NCI-H1694 treated with DMSO at 0.1 percent for 48 hours (cell line): ENCODE data around the gene SLC28A1.
"Not testable (repeated sequence)": the region's sequence is repeated elsewhere in the genome, so short reads cannot be mapped to it uniquely, and the experiment has no call there.

Experiments
- DNase-seq: peaks from one replicate; lab custom pipeline; 2025; lab: John Stamatoyannopoulos, UW

Gene SLC28A1

DNA sequence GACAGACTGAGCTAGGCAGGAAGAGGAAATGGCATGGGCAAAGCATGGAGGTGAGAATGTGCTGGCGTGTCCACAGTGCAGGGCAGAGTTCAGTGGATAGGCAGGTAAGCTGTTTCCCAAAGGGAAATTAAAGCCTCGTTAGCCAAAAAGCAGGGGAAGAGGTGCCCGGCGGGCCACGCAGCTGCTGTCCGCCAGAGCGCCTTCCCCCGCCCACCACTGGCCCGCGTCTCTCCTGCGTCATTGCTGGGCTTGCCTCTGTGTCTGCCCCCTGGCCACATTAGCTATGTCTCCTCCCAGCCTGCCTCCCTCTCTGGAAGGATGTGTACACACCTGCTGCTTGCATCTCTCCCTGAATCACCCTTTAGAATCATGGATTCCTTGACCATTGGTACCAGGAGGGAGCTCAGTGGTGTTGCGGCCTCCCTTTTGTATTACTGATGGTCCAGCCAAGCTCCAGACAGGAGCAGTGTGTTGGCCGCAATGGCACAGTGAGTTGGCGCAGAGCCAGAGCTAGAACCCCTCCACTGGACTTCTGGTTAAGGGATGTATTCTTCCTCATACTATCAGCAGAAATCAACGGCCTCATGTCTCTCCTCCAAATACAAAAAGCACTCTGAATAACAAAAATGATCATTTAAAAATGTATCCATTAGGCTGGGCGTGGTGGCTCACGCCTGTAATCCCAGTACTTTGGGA lies 26.6 kb downstream of the SLC28A1 start:
- no peak for DNase-seq

DNA sequence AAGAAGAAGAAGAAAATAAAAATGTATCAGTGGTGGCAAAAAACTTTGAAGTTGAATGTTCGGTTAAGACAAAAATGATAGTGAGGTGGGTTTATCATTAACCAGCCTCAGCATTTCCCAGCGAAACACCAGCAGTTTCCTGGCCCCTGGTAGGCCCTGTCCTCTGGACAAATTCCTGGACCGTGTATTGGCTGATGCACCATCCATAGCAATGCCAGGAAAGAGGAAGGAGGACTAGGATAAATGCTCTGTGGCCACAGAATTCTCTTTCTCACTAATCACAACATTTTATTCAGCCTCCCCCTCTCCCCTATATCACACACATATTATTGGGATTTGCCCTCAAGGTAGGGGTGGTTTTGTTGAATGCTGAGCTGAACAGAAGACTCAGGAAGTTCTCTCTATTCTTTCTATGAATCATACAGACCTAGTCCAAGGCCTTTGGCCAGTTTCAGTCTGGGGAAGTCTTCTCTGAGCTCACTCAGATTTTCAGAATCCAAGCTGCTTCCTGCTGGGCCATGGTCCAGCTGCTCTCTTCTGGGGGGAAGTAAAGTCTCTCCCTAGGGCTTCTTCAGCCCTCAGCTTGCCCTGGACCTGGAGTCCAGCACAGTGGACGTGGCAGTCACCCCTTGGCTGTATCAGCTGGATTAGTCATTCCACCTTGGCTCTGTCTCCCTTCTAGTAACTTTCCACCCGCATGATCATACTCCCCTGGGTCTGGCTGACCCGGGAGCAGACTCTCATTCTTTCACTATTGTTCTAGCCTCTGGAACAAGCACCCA lies 27.6 kb downstream of the SLC28A1 start:
- no peak for DNase-seq

DNA sequence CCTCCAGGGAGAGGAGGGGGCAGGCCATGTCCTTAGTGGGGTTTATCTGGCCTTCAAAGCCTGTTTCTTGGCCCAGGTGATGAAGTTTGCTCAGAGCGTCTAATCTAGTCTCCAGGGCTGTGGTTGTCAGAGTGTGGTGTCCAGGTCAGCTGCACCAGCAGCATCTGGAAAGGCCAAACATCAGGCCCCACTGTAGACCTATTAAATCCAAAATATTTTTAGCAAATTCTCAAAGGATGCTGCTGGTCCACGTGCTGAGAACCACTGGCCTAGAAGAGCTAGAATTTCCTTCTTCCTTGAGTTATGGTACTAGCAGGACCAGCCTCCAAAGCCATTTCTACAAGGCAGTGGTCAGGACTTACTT lies 28.9 kb downstream of the SLC28A1 start:
- no peak for DNase-seq

DNA sequence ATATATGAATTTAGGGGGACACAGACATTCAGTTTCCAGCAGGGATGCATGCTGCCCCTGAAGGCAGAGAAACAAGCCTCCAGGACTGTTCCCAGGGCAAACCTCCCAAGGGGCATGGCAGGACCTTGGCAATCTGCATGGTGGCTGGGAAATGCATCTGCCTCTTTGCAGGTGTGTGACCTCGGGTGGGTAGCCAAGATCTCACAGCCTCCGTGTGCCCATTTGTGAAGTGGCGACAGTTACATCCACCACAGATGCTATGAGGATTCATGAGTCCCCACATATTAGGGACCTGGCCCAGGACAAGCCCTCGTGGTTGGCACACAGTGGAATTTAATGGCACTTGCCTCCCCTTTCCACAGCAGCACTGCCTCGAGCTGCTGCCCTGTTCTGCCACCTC lies 29.9 kb downstream of the SLC28A1 start:
- no peak for DNase-seq

DNA sequence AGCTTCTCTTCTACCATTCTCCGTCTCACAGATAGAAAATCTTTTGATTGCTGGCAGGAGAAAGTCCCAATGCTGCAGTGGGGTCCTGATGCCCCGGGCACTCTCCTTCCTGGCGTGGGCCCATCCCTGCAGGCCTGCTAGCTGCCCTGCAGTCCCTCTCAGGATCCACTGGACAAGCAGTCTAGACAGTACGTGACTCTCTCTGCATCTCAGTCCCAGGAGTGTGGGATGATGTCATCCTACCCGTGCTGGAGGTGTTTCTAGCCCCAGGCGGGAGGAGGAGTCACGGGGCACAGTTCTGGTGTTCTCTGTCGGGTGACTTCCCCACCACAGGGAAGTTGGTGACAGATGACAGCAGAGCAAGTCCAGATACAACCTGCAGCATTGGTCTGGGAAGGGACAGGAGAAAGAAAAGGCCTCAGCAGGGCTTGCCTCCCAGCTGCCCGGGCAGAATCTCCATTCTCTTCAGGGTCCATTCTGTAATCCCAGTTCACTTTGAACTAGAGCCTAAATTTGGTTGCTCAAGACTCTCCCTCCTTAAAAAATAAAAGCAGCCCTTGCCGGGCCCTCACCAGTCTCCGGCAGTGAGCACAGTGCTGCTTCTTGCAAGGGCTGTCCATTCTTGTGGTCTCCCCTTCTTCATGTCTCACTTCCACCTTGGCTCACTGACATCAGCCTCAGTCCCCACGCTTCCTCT lies 30.6 kb downstream of the SLC28A1 start:
- DNase-seq, result no peak

DNA sequence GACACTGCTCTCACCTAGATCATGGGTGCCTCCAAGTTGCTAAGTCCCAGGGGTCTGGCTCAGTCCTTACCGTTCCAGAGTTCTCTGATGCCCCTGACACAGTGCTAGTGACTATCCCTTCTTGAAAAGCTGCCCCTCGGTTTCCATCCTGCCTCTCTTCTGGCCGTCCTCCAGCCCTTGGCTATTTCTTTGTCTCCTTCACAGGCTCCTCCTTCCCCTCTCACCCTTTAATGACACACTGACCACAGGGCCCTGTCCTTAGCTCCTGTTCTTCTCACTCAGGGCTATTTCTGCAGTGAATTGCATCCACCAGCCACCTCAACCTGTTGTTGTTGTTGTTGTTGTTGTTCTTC lies 31.1 kb downstream of the SLC28A1 start:
- no peak for DNase-seq

GRCh38 chr15:84917452-84917851 lies 33.0 kb downstream of the SLC28A1 start:
- DNase-seq, result no peak

DNA sequence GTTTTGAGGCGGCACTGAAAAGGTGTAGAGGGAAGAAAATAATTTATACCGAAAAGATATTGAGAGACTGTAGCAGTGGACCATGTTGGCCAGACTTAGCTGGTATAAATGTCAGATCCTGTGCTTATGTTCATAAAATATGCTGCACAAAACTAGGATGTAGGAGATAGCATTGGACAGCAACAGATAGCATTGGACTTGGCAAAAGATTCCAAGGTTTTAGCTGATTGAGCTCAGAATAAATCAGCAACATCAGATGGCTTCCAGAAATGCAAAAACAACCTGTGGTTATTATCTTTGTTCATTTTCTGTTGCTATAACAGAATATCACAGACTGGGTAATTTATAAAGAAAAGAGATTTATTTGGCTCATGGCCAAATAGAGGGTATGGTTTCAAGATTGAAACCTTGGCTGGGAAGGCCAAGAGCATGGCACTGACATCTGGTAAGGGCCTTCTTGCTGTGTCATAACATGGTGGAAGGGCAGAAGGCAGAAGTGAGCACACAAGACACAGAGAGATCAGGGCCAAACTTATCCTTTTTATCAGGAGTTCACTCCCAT lies 34.7 kb downstream of the SLC28A1 start:
- no peak for DNase-seq

DNA sequence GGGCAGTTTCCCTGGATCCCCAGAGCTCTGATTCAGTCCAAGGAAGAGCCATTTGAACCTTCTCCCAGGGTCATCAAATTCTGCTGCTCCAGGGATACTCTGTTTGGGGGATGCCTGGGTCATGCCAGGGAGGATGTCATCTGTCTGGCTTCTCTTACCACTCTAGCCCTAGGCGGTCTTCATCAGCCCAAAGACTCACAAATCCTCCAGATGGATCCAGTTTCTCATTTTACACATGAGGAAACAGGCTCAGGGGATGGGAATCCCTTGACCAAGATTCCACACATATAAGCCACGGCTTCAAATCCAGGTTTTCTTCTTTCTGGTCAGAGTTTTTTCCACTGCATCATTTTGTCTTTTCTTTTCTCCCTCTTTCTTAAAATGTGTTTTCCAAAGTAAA lies 36.7 kb downstream of the SLC28A1 start:
- DNase-seq, result no peak

- no peak for DNase-seq
Observed at GRCh38 chr15:84922530-84922929, 38.1 kb downstream of the SLC28A1 start.

GRCh38 chr15:84924077-84924731 lies 39.7 kb downstream of the SLC28A1 start:
- no peak for DNase-seq

- DNase-seq, result not testable (repeated sequence)
Observed at GRCh38 chr15:84924821-84925569, 40.5 kb downstream of the SLC28A1 start.

DNA sequence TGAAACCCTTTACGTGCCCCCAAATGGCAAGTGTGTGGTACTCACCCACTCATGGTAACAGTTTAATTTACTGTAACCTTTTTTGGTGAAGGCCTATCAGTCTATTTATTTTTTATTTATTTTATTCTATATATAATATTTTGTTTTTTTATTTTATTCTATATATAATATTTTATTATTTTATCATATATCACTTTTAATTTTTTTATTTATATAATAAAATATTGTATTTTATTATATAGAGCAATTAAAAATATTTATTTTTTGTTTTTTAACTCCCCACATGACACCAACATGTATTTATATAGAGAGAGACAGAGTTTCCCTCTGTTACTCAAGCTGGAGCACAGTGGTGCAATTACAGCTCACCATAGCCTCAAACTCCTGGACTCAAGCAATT lies 41.4 kb downstream of the SLC28A1 start:
- no peak for DNase-seq

DNA sequence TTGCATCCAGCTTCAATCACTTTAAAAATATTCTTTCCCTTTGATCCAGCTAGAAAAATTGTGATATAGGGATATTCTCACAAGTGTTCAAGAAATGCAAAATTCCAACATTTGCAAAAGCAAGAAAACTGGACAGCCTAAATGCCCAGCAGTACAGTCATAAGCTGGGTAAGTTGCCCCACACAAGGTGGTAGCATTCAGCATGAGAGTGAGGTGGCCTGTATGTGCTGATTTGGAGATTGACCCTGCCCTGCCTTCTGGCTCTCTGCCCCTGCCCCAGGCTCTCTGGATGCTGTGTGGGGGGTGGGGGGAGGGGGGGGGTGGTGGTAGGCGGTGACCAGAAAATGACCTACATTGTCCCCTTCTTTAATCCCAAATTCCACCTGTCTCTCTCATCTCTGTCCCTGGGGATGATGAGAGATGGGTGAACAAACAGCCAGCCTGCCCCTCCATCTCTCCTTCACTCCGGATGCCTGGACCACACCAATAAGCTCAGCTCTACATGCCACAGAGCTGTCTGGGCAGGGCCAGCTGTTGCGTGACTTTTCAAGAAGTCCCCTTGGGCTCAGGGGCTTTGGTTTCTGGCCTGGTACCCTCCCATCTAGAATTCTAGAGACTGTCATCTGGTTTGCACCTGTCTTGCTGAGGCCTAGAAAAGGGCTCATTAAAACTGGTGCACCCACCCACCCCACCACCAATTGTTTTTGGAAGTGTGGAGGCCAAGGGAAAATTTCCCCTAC lies 42.2 kb downstream of the SLC28A1 start:
- DNase-seq, result no peak

- DNase-seq, result no peak
Observed at GRCh38 chr15:84928843-84929168, 44.3 kb downstream of the SLC28A1 start.

DNA sequence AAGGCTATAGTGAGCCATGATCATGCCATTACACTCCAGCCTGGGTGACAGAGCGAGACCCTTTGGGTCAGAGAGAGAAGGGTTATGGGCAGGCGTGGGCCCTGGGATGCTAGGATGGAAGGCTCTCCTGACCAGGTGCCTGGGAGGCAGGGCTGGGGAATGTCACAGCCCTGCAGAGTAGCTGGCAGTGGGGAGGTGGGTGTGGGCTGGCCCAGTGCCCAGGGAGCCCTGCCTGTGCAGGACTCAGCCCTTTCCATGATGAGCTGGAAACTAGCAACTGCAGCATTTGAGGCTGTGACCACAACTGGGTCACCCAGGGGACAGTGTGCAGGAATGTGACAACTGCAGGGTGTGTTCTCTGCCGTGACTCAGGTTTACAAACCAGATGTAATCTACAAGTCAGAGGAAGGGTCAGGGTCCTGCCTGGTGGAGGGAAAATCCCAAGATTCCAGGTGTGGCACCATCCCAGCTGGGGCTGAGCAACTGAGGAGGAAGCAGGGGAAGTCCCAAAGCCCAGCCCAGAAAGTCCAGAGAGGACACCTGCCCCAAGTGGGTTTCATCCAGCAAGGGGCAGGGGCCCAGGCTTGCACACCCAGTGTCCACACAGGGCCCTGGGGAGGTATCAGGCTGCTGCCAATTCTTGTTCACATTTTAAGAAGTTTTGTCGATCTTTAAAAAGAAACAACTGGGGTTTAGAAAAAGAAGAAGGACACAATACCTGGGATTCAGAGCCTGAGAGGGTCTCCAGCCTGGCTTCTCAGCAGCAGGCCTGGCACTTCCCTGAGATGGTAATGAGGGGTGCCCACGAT lies 45.5 kb downstream of the SLC28A1 start:
- no peak for DNase-seq

DNA sequence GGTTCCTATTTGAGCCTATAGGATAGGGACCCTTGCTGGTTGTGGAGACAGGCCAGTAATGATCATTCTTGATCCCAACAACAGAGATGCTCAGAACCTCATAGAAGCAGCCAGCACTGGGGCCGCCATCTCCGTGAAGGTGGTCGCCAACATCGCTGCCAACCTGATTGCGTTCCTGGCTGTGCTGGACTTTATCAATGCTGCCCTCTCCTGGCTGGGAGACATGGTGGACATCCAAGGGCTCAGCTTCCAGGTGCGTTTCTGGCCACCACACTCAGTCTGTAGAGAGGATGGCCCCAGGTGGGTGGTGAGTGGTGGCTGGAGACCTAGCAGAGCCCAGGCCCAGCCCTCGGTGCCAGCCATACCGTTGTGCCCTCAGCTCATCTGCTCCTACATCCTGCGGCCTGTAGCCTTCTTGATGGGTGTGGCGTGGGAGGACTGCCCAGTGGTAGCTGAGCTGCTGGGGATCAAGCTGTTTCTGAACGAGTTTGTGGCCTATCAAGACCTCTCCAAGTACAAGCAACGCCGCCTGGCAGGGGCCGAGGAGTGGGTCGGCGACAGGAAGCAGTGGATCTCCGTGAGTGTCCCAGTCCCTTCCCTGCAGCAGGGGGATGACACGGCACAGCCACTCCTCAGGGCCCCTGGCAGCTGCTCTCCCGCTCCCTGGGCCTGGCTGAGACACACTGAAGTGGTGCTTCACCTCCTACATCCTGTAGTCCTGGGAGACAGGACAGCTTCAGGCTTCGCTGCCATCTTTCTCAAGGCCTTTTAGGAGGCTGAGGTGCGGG lies 50.7 kb downstream of the SLC28A1 start:
- no peak for DNase-seq

DNA sequence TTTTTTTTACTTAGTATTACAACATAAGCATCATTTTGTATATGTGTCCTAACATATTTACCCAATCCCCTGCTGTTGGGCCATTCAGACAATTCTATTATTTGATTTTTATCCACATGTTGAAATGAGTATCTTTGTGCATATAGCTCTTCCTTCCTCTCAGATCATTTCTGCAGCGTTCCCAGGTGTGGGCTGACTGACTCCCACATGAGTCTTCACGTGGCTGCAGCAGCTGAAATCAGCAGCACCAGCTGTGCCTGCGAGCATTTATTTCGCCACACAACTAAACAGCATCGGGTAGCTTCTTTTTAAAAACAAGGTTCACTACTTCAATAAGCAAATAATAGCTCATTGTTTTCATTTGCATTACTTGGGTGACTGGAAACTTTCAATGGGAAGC lies 52.7 kb downstream of the SLC28A1 start:
- DNase-seq, result no peak

DNA sequence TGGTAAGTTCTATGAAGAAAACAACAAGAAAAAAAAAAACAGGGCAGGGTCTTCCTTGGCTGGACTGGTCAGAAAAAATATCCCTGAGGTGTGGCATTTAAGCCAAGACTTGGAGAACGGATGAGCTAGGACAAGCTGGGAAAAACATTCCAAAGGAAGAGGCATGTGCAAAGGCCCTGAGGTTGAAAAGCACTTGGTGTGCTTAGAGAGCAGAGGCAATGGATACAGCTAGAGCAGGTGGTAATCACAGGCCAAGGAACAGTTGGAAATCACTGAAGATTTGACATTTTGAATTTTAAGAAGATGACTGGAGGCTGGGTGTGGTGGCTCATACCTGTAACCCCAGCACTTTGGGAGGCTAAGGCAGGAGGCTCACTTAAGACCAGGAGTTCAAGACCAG lies 54.3 kb downstream of the SLC28A1 start:
- DNase-seq, result no peak
